Measurements from ENCODE around the gene TRAPPC6A.

TRAPPC6A gene

DNA sequence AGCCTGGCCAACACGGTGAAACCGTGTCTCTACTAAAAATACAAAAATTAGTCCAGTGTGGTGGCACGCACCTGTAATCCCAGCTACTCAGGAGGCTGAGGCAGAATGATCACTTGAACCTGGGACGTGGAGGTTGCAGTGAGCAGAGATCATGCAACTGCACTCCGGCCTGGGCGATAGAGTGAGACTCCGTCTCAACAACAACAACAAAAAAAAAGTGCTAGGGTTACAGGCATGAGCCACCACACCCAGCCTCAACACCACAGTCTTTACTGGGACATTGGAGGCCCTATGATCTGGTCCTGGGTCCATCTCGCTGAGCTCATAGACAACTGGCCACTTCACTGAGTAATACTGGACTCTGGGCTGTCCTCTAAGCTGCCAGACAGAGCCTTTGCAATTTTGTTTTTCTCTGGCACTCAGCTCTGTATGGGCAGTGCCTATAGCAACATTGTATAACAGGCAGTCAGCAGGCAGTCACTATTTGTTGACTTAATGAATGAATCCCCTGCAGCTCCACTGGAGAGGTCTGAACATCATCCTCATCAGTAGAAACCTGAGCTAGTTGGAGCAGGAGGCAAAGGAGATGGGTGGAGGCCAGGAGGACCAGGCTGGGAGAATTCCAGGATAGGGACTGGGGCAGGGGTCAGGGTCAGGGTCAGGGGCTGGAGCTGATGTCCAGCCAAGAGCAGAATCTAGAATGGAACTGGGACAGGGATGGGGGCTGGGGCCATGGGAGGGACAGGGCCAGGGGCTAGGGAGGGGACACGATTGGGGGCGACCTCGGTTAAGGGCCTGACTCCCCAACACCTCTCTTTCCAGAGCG, 8.7 kb upstream of the TRAPPC6A start:
- DNase-seq (ENCODE audit: low spot score): no peak

DNA sequence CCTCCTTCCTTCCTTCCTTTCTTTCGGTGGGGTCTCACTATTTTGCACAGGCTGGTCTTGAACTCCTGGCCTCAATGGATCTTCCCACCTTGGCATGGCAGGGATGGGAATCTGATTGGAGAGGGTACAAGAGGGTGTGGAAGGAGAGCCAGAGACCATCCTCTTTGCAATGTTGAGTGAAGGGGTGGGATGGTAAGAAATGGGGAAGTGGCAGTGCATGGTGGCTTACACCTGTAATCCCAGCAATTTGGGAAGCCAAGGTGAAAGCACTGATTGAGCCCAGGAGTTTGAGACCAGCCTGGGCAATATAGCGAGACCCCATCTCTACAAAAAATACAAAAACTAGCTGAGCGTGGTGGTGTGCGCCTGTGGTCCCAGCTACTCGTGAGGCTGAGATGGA, 6.1 kb upstream of the TRAPPC6A start:
- no peak for DNase-seq (ENCODE audit: low spot score)

DNA sequence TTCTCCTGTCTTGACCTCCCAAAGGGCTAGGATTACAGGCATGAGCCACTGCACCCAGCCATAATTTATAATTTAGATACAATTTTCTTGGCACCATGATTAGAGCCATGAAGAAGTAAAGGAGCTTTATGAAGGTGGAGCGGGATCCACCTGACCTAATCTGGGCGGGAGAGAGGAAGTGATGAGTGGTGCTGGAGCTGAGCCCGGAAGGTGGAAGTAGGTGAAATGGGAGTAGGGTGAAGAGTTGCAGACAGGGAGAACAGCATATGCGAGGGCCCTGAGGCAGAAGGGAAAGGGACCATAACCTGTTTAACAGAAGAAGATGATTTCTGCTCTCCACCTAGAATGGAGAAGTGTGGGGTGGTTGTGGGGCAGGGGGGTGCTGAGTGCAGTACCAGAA, 4.7 kb upstream of the TRAPPC6A start:
- no peak for DNase-seq (ENCODE audit: low spot score)

DNA sequence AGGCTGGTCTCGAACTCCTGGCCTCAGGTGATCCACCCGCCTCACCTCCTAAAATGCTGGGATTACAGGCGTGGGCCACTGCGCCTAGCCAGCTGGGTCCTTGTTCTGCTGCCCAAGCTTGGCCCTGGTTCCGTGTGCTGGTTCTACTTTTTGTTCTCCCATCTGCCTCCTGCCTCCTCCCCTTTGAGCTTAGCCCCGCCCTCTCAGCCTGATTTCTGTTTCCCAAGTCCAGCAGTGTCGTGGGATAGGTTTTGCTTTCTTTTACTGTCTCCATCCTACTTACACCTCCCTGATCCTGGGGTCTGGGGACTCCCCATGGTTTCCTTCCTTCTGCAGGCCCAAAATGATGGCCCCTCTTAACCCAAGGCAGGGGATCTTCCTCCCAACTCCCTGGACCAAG, 2.9 kb upstream of the TRAPPC6A start:
- DNase-seq (ENCODE audit: low spot score): no peak

DNA sequence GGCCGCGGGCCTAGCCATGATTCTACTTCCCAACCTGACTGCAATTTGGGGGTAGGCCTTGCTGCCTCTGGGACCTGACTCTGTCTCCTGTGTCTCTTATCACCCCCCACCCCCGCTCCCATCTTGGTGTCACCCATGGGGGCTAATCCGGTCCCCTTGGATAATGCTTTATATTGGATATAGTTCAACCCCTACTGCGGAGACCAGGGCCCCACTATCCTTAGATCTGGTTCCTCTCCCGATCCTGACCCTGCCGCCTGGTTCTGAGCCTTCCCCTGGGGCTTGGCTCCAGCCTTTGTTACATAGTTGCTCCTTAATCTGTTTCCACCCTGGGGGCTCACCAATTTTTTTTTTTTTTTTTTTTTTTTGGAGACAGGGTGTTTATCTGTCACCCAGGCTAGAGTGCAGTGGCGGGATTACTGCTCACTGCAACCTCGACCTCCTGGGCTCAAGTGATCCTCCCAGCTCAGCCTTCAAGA, 1.9 kb upstream of the TRAPPC6A start:
- DNase-seq (ENCODE audit: low spot score): no peak

DNA sequence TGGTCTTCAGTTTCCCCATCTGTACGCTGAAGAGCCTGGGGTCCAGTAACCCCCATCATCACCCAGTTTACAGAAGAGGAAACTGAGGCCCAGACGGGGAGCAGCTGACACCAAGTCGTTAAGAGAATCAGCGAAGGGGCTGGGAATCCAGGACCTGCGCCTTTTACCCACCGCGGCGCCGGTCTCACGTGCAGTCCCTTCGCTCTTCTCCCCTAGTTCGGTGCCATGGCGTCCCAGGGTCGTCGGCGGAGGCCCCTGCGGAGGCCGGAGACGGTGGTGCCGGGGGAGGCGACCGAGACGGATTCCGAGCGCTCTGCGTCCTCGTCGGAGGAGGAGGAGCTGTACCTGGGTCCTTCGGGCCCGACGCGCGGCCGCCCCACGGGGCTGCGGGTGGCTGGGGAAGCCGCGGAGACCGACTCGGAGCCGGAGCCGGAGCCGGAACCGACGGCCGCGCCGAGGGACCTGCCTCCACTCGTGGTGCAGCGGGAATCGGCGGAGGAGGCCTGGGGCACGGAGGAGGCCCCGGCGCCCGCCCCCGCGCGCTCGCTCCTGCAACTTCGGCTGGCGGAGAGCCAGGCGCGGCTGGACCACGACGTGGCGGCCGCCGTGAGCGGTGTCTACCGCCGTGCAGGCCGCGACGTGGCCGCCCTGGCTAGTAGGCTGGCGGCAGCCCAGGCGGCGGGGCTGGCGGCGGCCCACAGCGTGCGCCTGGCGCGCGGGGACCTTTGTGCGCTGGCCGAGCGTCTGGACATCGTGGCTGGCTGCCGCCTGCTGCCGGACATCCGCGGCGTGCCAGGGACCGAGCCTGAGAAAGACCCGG, 1.2 kb upstream of the TRAPPC6A start:
- DNase-seq (ENCODE audit: low spot score): no peak

DNA sequence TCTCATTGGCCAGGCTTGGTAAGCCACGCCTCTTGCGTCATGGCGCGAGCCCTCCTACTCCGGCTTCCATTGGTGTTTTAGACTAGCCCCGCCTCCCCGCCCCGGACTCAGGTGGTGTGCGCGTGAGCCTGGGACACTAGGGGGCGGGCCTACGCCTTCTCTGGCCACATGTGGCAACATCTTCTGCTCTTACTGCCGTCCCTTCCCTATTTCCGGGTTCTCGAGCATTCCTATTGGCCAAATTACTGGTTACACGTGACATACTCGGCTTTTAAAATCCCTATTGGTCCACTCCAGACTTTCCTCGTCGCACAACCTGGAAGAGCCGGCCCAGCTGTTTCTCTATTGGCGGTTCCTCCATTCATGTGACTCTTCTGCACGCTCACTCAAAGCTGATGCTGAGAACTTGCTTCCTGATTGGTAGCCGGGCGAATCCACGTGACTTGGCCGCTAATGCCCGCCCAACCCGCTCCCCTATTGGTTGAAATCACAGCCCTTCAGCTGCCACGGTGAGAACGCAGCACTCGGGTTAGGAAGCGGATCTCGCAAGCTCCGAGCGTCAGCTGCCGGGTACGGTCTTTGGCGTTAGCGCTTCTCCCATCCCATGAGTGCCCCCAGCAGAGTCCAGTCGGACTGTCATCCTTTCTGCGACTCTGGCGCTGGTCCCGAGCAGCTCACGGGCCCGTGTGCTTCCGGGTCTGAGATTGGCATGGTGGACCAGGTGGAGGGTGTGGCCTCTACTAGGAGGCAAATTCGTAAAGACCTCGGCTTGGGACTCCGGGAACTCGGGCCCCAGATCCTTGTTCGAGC, 430 bp upstream of the TRAPPC6A start, which contains the start of gene BLOC1S3:
BLOC1S3 (plus strand) TSS at position 523 of the 810 bp plus-strand sequence. CDS start 513 bp downstream, outside the sequence.
- peak; percentile 99 for DNase-seq (ENCODE audit: low spot score)

DNA sequence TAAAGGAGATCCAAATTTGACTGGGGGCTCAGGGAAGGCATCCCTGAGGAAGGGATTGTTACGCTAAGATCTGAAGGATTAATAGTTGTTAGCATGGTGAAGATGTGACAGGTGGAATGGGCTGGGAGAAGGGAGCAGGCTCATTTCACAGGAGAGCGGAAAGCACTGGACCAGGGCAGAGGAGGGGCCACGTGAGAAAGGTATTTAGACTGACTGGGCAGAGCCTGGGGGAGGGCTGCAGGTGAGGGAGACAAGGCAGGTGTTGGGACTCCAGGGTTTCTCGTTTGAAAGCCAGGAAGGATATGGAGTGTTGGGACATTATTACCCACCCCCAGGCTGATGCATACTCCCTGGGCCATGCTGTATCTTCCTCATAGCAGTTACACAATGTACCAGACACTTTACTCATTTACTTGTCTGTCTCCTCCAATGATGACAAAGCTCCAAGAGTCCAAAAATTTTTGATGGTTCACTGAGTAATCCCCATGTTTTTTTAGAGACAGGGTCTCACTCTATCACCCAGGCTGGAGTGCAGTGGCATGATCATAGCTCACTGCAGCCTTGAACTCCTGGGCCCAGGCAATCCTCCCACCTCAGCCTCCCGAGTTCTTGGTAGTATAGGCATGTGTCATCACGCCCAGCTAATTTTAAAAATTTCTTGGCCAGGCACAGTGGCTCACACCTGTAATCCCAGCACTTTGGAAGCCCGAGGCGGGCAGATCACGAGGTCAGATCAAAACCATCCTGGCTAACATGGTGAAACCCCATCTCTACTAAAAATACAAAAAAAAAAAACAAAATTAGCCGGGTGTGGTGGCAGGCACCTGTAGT, 2.3 kb downstream of the TRAPPC6A start:
- DNase-seq (ENCODE audit: low spot score): no peak

DNA sequence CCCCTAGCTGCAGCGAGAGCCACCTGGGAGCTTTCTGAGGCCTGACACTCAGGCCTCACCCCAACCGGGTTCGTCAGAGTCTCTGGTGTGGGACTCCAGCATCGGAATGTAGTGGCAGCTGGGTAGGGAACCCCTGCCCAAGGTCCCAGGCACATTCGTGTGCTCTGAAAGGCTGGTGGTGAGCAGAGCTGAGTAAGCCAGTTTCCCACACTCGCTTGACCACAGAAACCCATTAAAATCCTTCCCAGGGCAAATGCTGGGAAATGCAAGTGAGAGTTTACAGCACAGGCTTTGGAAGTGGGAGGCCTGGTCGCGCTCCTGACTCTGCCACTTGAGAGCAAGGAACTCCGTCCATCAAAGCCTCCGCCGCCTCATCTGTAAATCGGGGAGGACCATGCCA, 4.2 kb downstream of the TRAPPC6A start:
- DNase-seq (ENCODE audit: low spot score): no peak

DNA sequence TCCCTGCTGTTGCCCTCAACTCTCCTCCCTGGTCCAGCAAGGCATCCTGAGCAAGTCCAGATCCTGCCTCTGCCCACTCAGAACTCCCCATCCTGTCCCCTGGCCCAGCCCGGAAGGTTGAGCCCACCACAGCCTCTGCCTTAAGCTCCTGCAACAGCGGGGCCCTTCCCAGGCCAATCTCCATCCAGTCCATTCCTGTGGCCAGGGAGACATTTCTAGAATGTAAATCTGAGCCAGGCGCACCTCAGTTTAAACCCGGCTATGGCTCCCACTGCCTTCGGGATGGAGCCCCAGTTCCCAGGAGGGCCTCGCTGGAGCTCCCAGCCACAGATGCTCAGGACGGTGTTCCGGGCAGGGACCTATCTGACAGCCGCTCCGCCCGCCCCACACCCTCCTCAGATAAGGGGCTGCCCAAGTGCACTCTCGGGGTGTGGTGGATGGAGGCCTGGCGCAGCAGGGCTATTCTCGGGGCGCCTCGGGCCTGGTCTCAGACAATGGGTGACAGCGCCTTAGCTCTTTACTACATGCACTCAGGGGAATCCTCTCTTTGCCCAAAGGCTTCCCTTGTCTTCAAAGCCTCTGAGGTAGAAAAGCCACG, 5.3 kb downstream of the TRAPPC6A start:
- no peak for DNase-seq (ENCODE audit: low spot score)

DNA sequence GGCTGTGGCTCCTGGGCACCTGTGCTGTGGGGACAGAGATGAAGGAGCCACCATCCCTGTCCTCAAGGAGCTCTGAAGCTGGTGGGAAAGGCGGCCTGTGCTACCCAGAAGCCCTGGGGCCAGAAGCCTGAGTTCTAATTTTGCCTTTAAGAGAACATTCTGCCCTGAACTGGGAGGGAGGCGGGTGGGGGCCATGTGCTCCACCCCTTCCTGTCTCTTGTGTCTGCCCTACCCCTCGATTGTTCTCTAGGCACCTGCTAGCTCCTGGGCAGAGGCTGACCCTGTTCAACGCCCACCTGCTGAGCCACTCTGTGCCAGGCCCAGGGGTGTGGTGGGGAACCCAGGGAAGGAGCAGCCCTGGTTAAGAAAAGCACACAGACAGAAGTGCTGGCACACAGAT, 5.9 kb downstream of the TRAPPC6A start:
- no peak for DNase-seq (ENCODE audit: low spot score)

DNA sequence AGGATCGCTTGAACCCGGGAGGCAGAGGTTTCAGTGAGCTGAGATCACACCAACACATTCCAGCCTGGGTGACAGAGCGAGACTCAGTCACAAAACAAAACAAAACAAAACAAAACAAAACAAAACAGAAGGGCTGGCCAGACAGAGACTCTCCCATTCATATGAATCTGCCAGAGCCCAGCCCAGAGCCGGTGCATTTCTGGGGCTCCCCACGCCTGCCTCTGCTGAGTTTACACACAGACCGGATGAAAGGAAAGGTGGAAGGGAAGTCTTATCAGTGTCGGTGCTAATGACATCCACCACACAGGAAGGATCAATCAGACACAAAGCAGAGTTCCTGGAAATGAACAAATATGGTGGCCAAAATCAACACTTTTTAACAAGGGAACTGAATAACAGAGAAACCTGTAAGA, 6.8 kb downstream of the TRAPPC6A start:
- DNase-seq (ENCODE audit: low spot score): no peak

DNA sequence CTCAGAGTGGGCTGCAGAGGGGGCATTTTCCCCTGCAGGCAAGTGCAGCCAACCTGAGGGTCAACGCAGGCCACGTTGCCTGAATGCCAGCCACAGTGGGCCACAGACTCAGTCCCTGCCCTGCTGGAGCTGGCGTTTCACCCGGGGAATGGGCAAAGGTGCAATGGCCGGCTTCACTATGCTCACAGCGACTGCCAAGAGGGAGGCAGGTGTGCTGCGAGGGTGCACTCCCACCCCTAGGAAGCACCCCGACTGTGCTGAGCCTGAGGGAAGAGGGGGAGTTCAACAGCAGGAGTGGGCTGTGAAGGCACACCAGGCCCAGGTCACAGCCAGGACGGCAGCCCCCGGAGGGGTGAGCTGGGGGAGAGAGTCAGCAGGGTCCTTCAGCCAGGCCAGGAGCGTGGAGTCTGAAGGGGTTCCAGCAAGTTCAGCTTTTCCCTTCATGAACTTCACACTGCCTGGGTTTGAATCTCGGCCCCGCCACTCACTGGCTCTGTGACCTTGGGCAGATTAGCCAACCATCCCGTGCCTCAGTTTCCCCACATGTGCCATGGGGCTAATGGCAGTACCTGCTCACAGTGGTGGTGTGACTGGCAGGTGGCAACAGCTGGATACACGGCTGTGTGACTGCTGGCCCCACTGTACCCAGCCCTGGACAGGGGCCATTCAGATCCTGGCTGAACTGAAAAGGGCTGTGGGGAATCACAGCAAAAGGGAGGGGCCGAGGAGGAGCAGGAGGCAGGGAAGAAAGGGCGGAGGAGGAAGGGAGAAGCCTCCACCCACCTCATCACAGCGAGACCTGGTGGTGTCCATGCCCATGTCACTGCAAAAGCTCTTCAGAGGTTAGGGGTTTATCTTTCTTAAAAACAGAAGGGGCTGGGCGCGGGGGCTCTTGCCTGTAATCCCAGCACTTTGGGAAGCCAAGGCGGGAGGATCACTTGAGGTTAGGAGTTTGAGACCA, 7.6 kb downstream of the TRAPPC6A start:
- DNase-seq (ENCODE audit: low spot score): no peak

DNA sequence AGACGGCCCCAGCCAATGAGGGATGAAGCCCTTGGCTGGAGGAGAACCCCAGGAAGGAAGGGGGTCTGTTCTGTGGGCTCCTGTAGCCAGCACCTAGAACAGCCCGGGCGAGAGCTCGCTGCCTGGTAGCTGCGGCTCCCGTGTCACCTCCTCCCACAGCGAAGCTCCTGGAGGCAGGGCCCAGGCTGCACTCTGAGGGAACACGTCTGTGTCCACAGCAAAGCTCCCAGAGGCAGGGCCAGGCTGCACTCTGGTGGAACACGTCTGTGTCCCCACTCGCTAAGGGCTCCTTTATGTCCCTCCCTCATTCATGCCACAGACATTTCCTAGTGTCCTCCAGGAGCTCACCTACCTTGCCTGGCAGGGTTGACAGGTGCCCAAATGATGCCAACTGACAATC, 8.4 kb downstream of the TRAPPC6A start:
- DNase-seq (ENCODE audit: low spot score): no peak

DNA sequence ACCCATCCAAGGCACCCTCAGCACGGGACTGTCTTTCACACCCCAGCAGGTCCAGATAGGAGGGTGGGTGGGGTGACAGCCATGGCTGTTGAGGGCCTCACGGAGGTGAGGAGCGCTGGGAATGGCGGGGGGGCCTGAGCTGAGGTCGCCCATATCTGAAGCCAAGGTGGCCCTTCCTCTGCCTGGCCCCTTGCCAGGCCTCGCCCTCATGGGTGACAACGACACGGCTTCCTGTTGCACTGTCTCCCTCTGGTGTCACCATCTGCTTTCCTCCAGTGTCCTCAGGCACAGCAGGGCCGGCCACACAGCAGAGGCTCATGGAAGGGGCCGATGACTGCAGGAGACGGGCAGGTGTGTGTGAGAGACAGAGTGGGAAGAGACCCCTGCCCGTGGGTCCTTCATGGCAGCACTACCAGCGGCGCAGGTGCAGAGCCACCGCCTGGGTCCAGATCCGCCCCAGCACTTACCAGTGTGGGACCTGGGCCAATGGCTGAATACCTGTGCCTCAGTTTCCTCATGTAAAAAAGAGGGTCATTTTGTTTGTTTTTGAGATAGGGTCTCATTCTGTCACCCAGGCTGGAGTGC, 9.2 kb downstream of the TRAPPC6A start:
- no peak for DNase-seq (ENCODE audit: low spot score)

DNA sequence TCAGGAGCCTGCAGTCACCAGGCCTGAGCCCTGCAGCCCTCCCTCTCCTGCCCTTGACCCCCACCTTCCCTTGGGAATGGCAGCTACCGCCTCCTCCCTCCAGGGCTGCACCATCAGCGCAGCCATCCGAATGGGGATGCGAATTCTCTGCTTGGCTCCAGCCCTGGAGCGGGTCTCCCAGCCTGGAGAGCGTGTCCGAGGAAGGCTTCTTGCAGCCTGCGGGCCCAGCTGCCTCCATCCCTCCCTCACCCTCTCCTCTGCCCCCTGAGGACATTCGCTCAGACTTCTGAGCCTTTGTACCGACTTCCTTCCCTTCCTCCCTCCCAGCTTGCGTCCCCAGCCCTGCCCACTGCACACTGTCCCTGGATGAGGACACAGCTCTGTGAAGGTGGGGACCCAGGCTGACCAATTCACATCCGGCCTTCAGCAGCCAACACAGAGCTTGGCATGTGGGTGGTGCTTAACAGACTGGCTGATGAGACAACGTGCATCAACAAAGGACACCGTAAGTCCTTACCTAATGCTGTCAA, 11.2 kb downstream of the TRAPPC6A start:
- no peak for DNase-seq (ENCODE audit: low spot score)

DNA sequence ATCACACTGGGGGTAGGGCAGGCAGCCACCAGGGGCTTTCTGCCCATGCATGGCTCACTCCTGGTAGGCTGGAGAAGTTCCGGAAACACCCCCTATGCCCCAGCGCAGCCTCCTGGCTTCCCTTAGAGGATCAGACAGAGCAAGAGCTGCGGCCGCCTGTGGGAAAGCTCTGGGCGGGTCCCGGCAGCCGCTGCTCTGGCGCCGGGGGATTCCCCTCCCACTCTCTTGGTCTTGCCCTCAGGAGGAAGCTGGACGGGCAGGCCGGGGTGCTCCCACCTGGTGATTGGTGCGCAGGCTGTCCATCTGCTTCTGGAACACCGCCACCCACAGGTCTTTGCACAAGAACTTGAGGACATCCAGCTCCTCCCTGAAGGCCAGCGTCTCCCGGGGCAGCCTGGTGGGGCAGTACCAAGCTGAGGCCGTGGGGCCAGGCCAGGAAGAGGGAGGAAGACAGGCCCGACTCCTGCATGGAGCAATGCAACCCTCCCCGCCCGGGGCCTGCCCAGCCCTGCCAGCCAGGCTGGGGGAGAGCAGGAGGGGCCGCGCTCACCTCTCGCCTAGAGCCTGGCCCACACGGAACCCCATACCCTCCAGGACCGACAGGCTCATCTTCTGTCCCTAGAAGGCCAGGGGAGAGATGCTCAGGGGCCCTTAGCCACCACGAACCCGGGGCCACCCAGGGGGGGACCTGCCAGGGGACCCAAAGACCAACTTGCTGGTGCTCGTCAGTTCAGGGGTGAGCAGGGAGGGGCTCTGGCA, 13.3 kb downstream of the TRAPPC6A start:
- DNase-seq (ENCODE audit: low spot score): no peak

DNA sequence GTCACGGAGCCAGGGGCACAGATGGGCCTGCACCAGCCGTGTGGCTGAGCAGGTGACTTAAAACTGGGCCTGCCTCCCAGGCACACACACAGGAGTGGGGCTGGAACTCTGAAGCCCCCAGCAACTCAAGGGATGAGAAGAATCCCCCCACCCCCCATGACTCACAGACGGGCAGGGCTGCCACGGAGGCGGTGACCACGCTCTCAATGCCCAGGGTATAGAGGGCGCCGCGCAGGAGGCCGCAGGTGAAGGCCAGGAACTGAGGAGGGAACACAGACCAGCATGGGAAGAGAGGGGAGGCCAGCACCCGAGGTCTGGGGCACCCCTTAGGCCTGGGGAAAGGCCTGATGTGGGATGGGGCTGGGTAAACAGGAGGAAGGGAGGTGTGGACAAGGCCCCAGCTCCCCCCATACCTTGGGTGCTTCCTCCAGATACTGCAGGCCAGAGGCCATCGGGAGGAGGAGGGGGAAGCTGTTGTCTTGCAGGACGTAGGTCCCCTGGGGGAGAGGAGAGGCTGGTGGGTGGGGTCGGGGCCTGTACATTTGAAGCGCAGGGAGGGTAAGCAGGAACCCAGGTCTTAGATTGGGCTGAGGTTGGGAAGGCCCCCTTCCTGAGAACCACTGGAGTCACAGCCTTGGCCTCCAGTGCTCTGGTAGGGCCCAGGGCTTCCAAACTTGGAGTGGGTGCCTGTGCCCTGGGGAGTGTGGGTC, 14.1 kb downstream of the TRAPPC6A start:
- DNase-seq (ENCODE audit: low spot score): no peak

All from COLO829 (cell line).